Activated CD8-positive, alpha-beta T cell treated with anti-CD3 and anti-CD28 coated beads for 36 hours (primary cell): ENCODE data around the gene ZNF695. TPM values are rescaled to one million over a fixed set of nuclear protein-coding genes. Genes with fewer than 3 reads are reported as not detected.
A peak's percentile ranks its signal among the peaks of the same experiment; 100 is the strongest.
"Not testable (repeated sequence)": the region's sequence is repeated elsewhere in the genome, so short reads cannot be mapped to it uniquely, and the experiment has no call there.

ENCODE experiments used
- ATAC-seq: fragments of 200-7000 bp; cut with Tn5 transposase; one replicate; pipeline ENCODE4 v1.10.0; 2021; ENCODE audit warnings: mild to moderate bottlenecking, moderate library complexity
- CTCF ChIA-PET: fragments of 350-600 bp; sonication (Branson Sonifier 250); formaldehyde crosslinking; loops from one replicate; lab custom pipeline; 2021; ENCODE audit warnings: antibody characterized with exemption; lab: Charles Lee
- POLR2A ChIA-PET: fragments of 350-600 bp; sonication (Branson Sonifier 250); formaldehyde crosslinking; loops from one replicate; lab custom pipeline; 2021; ENCODE audit warnings: antibody characterized with exemption; lab: Charles Lee
- DNase-seq: peaks from one replicate; pipeline ENCODE4 v3.0.0-alpha.2; 2020
- H3K27ac Mint-ChIP-seq: one replicate; pipeline ENCODE4 v1.8.0; 2021; ENCODE audit warnings: mild to moderate bottlenecking, mixed read lengths
- H3K27me3 Mint-ChIP-seq: one replicate; pipeline ENCODE4 v1.8.0; 2021; ENCODE audit warnings: mixed read lengths
- H3K36me3 Mint-ChIP-seq: one replicate; pipeline ENCODE4 v1.8.0; 2021; ENCODE audit warnings: low read depth, mixed read lengths
- H3K4me1 Mint-ChIP-seq: one replicate; pipeline ENCODE4 v1.8.0; 2021; ENCODE audit warnings: low read depth, mixed read lengths
- H3K4me3 Mint-ChIP-seq: one replicate; pipeline ENCODE4 v1.8.0; 2021; ENCODE audit warnings: mild to moderate bottlenecking, moderate library complexity, mixed read lengths
- H3K9me3 Mint-ChIP-seq: one replicate; pipeline ENCODE4 v1.8.0; 2021; ENCODE audit warnings: mixed read lengths
- intact Hi-C: fragments of 100-400 bp; cut with micrococcal nuclease; formaldehyde crosslinking; loops from one replicate; pipeline ENCODE4 v1.10.0; 2022
- total RNA-seq, 2 experiments: library from RNA; stranded (reverse); gene quantifications; one replicate each; pipeline ENCODE4 v1.2.3, GENCODE V29; 2021
- TF ChIP-seq, protein P1 (sequence below): fragments of 200-600 bp; IDR thresholded peaks from one replicate; pipeline ENCODE4 v1.8.0; 2022; ENCODE audit warnings: antibody characterized with exemption, mild to moderate bottlenecking

Gene ZNF695
- total RNA-seq, 2 experiments from 2014 or later, result 1.1 to 2.6 TPM

DNA sequence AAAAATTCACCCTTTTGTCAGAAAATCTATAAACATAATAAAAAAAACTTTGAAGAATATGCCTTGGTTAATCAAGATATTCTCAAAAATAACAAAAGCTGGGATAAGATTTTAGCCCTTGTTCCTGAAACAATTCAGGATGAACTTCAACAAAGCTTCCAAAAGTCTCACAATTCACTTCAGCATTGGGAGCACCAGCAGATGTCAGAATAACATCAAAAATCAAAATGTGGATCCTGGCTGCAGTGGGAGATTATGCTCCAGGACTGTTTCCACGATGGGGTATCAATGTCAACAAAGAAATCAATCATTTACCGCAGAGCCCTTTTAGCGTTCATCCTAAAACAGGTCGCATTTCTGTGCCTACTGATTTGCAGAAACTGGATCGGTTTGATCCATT lies 35.5 kb upstream of the ZNF695 start:
- Mint-ChIP-seq H3K4me3 (no peak overlapping the region), H3K27me3 (no peaks in the 10 kb centered on the region), H3K4me1 (no peaks in the 10 kb centered on the region), H3K9me3 (peaks cover 77% of the 10 kb centered on the region), H3K36me3 (peaks cover 77% of the 10 kb centered on the region), H3K27ac (no peak overlapping the region)
- TF ChIP-seq, protein P1, sequence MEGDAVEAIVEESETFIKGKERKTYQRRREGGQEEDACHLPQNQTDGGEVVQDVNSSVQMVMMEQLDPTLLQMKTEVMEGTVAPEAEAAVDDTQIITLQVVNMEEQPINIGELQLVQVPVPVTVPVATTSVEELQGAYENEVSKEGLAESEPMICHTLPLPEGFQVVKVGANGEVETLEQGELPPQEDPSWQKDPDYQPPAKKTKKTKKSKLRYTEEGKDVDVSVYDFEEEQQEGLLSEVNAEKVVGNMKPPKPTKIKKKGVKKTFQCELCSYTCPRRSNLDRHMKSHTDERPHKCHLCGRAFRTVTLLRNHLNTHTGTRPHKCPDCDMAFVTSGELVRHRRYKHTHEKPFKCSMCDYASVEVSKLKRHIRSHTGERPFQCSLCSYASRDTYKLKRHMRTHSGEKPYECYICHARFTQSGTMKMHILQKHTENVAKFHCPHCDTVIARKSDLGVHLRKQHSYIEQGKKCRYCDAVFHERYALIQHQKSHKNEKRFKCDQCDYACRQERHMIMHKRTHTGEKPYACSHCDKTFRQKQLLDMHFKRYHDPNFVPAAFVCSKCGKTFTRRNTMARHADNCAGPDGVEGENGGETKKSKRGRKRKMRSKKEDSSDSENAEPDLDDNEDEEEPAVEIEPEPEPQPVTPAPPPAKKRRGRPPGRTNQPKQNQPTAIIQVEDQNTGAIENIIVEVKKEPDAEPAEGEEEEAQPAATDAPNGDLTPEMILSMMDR, result no peak
- CTCF ChIA-PET, result no interaction called here
- ATAC-seq, result no peak
- POLR2A ChIA-PET, result no interaction called here
- intact Hi-C loops, result no loop called here
- no peak for DNase-seq

DNA sequence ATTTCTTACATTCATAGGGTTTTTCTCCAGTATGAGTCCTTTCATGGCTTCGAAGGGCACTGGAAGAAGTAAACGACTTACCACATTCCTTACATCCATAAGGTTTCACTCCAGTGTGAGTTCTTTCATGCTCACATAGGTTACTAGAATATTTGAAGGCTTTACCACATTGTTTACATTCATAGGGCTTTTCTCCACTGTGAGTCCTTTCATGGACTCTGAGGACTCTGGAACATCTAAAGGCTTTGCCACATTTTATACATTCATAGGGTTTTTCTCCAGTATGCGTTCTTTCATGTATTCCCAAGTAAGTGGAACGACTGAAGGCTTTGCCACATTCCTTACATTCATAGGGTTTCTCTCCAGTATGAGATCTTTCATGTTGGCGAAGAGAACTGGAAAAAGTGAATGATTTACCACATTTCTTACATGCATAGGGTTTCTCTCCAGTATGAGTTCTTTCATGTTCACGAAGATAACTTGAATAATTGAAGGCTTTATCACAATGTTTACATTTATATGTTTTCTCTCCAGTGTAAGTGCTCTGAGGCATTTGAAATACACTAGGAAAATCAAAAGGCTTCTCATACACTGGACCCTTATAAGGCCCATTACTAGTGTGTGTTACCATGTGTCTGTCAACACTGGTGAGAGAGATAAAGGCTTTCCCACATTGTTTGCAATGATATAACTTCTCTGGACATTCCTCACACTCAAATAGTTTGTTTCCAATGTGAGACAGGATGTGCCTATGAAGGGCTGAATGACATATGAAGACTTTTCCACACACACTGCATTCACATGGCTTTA lies 29.9 kb upstream of the ZNF695 start:
- ATAC-seq (no peak), DNase-seq (no peak)
- CTCF ChIA-PET, result interaction anchor here (0.7 kb wide), 1 partner anchor 29 kb away, joined by 3 read pairs; no protein-coding TSS in a partner anchor
- Mint-ChIP-seq H3K4me3 (no peak overlapping the region), H3K9me3 (peaks cover 71% of the 10 kb centered on the region), H3K36me3 (peaks cover 80% of the 10 kb centered on the region), H3K4me1 (no peaks in the 10 kb centered on the region), H3K27ac (no peak overlapping the region), H3K27me3 (no peaks in the 10 kb centered on the region)
- intact Hi-C loops, result no loop called here
- POLR2A ChIA-PET, result no interaction called here
- TF ChIP-seq, protein P1, result no peak

DNA sequence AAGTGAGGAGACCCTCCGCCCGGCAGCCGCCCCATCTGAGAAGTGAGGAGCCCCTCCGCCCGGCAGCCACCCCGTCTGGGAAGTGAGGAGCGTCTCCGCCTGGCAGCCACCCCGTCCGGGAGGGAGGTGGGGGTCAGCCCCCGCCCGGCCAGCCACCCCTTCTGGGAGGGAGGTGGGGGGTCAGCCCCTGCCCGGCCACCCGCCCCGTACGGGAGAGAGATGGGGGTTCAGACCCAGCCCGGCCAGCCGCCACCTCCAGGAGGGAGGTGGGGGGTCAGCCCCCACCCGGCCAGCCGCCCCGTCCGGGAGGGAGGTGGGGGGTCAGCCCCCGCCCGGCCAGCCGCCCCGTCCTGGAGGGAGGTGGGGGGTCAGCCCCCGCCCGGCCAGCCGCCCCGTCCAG lies 24.4 kb upstream of the ZNF695 start:
- ATAC-seq, POLR2A ChIA-PET, DNase-seq, intact Hi-C loops, H3K27ac Mint-ChIP-seq, CTCF ChIA-PET, H3K4me1 Mint-ChIP-seq, H3K27me3 Mint-ChIP-seq, H3K4me3 Mint-ChIP-seq: not testable (repeated sequence)
- Mint-ChIP-seq H3K36me3 (peaks cover 34% of the 10 kb centered on the region), H3K9me3 (peaks cover 57% of the 10 kb centered on the region)

DNA sequence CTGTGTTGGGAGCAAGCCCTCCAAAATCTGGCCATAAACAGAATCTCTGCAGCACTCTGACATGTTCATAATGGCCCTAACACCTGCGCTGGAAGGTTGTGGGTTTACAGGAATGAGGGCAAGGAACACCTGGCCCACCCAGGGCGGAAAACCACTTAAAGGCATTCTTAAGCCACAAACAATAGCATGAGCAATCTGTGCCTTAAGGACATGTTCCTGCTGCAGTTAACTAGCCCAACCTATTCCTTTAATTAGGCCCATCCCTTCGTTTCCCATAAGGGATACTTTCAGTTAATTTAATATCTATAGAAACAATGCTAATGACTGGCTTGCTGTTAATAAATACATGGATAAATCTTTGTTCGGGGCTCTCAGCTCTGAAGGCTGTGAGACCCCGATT lies 16.8 kb upstream of the ZNF695 start:
- ATAC-seq, intact Hi-C loops: not testable (repeated sequence)

DNA sequence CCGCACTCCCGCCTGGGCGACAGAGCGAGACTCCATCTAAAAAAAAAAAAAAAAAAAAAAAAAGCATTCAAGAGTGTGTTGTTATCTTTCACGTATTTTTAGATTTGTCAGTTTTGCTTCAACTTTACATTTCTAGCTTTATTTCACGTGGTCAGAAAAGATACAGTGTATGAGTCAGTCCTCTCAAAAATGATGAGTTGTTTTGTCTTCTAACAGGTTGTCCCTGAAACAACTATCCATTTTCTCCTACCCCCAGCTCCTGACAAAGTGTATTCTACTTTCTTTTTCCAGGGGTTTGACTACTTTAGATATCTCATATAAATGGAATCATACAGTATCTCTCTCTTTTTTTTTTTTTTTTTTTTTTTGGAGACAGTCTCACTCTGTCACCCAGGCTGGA lies 5.5 kb upstream of the ZNF695 start:
- ATAC-seq, result no peak
- no peak overlapping the region for H3K4me3 Mint-ChIP-seq
- peaks cover under 1% of the 10 kb centered on the region for H3K36me3 Mint-ChIP-seq
- peaks cover 4% of the 10 kb centered on the region for H3K27me3 Mint-ChIP-seq
- POLR2A ChIA-PET, result no interaction called here
- peaks cover 12% of the 10 kb centered on the region for H3K9me3 Mint-ChIP-seq
- no peak overlapping the region for H3K27ac Mint-ChIP-seq
- DNase-seq, result no peak
- TF ChIP-seq, protein P1, result no peak
- CTCF ChIA-PET, result no interaction called here
- intact Hi-C loops, result no loop called here
- H3K4me1 Mint-ChIP-seq, result no peaks in the 10 kb centered on the region

More for the DNA sequence above, 16.8 kb upstream of the ZNF695 start:
- H3K27ac Mint-ChIP-seq, H3K4me1 Mint-ChIP-seq, DNase-seq, CTCF ChIA-PET, H3K27me3 Mint-ChIP-seq, H3K36me3 Mint-ChIP-seq, POLR2A ChIA-PET, H3K4me3 Mint-ChIP-seq: not testable (repeated sequence)
- H3K9me3 Mint-ChIP-seq, result peaks cover 53% of the 10 kb centered on the region

DNA sequence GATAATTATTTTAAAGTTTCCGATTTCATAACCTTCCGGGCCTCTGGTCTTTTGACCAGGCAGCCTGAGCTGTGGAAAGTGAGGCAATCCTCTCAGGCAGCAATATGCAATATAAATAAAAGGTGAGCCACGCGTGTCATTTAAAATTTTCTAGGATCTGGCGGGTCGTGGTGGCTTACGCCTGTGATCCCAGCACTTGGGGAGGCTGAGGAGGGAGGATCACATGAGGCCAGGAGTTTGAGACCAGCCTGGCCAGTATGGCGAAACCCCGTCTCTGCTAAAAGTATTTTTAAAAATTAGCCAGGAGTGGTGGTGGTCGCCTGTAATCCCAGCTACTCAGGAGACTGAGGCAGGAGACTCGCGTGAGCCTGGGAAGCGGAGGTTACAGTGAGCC lies 546 bp upstream of the ZNF695 start:
- TF ChIP-seq, protein P1, result no peak
- Mint-ChIP-seq H3K27ac (no peak overlapping the region), H3K9me3 (peaks cover 14% of the 10 kb centered on the region), H3K4me3 (peak overlapping the region; percentile 85), H3K36me3 (peaks cover 17% of the 10 kb centered on the region), H3K4me1 (peaks cover 4% of the 10 kb centered on the region), H3K27me3 (peaks cover 33% of the 10 kb centered on the region)
- CTCF ChIA-PET, result interaction anchor here (1.4 kb wide), 1 partner anchor 29 kb away, joined by 3 read pairs; no protein-coding TSS in a partner anchor
- POLR2A ChIA-PET, result no interaction called here
- ATAC-seq, result no peak
- intact Hi-C loops, result no loop called here
- DNase-seq, result no peak

DNA sequence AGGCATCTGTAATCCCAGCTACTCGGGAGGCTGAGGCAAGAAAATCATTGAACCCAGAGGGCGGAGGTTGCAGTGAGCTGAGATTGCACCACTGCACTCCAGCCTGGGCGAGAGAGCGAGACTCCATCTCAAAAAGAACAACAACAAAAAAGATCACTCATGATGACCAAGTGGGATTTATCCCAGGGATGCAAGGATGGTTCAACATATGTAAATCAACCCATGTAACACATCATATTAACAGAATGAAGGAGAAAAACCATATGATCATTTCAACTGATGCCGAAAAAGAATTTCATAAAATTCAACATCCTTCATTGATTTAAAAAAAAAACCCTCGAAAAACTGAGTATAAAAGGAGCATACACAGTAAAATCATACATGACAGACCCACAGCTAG lies 3.8 kb downstream of the ZNF695 start:
- H3K27ac Mint-ChIP-seq, intact Hi-C loops, H3K4me3 Mint-ChIP-seq, CTCF ChIA-PET, DNase-seq, POLR2A ChIA-PET, ATAC-seq, H3K4me1 Mint-ChIP-seq: not testable (repeated sequence)
- peaks cover 21% of the 10 kb centered on the region for H3K36me3 Mint-ChIP-seq
- H3K9me3 Mint-ChIP-seq, result peaks cover 28% of the 10 kb centered on the region
- H3K27me3 Mint-ChIP-seq, result peaks cover 45% of the 10 kb centered on the region
